CD14-positive monocyte (primary cell): ENCODE data around the gene SPATS2. TPM values are rescaled to one million over a fixed set of nuclear protein-coding genes. Genes with fewer than 3 reads are reported as not detected.

Experiments used
- DNase-seq, 3 donors: peaks; one replicate each; pipeline ENCODE4 v3.0.0-alpha.2; 2011 to 2022
- H2AFZ ChIP-seq: 2 replicates; pipeline ENCODE4 v1.6.0; 2012; ENCODE audit warnings: mild to moderate bottlenecking, low read depth, low read length, inconsistent platforms; ENCODE audit not compliant: insufficient read depth, poor library complexity, severe bottlenecking
- H3K27ac ChIP-seq, 2 donors: 1 replicate in 1 of 2; 2 replicates in 1 of 2; pipeline ENCODE4 v1.5.1; 2012 to 2013; ENCODE audit warnings: low read length in 2 of 2, control low read depth in 1 of 2, inconsistent platforms in 1 of 2, low read depth in 1 of 2, mild to moderate bottlenecking in 1 of 2
- H3K27me3 ChIP-seq, 2 donors: one replicate each; pipeline versions ENCODE4 v1.6.0 to v1.6.1; 2011 to 2013; ENCODE audit warnings: low read length in 2 of 2; ENCODE audit not compliant: control insufficient read depth in 2 of 2, insufficient read depth in 2 of 2
- H3K36me3 ChIP-seq, 2 donors: replicated peaks in 1 of 2; 1 replicate in 1 of 2; 2 replicates in 1 of 2; pipeline versions ENCODE4 v1.5.1 to v1.6.1; 2012 to 2013; ENCODE audit warnings: low read length in 2 of 2, control low read depth in 1 of 2, inconsistent platforms in 1 of 2, mild to moderate bottlenecking in 1 of 2; ENCODE audit not compliant: insufficient read depth in 2 of 2, control insufficient read depth in 1 of 2
- H3K4me1 ChIP-seq, 2 donors: 1 replicate in 1 of 2; 2 replicates in 1 of 2; pipeline versions ENCODE4 v1.5.1 to v1.6.1; 2012 to 2013; ENCODE audit warnings: low read length in 2 of 2, control low read depth in 1 of 2, inconsistent platforms in 1 of 2, mild to moderate bottlenecking in 1 of 2, moderate library complexity in 1 of 2; ENCODE audit not compliant: insufficient read depth in 2 of 2, control insufficient read depth in 1 of 2
- H3K4me2 ChIP-seq: replicated peaks from 2 replicates; pipeline ENCODE3; 2012; ENCODE audit warnings: low read length, moderate library complexity, mild to moderate bottlenecking; ENCODE audit not compliant: poor library complexity, severe bottlenecking; ENCODE audit errors: extremely low read depth
- H3K4me3 ChIP-seq, 3 experiments: fragments of 200-600 bp in 1 of 3; sonication (generic) in 1 of 3; replicated peaks in 1 of 3; 1 replicate in 2 of 3; 2 replicates in 1 of 3; pipeline ENCODE4 v1.5.1; 2011 to 2013; ENCODE audit warnings: low read length in 3 of 3, mild to moderate bottlenecking in 3 of 3, control low read depth in 2 of 3, low read depth in 2 of 3, inconsistent platforms in 1 of 3, moderate library complexity in 1 of 3
- H3K79me2 ChIP-seq: 2 replicates; pipeline ENCODE4 v1.6.0; 2012; ENCODE audit warnings: mild to moderate bottlenecking, control low read depth, inconsistent platforms, low read length, moderate library complexity; ENCODE audit not compliant: insufficient read depth
- H3K9ac ChIP-seq: 2 replicates; pipeline ENCODE4 v1.6.0; 2017; ENCODE audit warnings: low read length, mild to moderate bottlenecking; ENCODE audit not compliant: insufficient read depth, poor library complexity, severe bottlenecking
- H3K9me3 ChIP-seq, 2 donors: replicated peaks in 1 of 2; 1 replicate in 1 of 2; 2 replicates in 1 of 2; pipeline versions ENCODE4 v1.5.1 to v1.6.1; 2012 to 2013; ENCODE audit warnings: low read length in 2 of 2, control low read depth in 1 of 2; ENCODE audit not compliant: control insufficient read depth in 1 of 2, insufficient read depth in 1 of 2
- H4K20me1 ChIP-seq: 2 replicates; pipeline ENCODE4 v1.6.0; 2012; ENCODE audit warnings: mild to moderate bottlenecking, low read length, control low read depth, moderate library complexity; ENCODE audit not compliant: insufficient read depth
- H3K27ac Mint-ChIP-seq, 7 donors: one replicate each; pipeline ENCODE4 v1.8.0; 2020; ENCODE audit warnings: mild to moderate bottlenecking in 7 of 7, mixed read lengths in 7 of 7, moderate library complexity in 6 of 7, inconsistent platforms in 2 of 7
- H3K27me3 Mint-ChIP-seq, 3 donors: one replicate each; pipeline ENCODE4 v1.8.0; 2021 to 2022; ENCODE audit warnings: low read depth in 3 of 3, mild to moderate bottlenecking in 3 of 3, mixed read lengths in 3 of 3, moderate library complexity in 3 of 3, inconsistent platforms in 1 of 3
- H3K36me3 Mint-ChIP-seq, 2 donors: one replicate each; pipeline ENCODE4 v1.8.0; 2020; ENCODE audit warnings: mixed read lengths in 2 of 2, inconsistent platforms in 1 of 2, mild to moderate bottlenecking in 1 of 2
- H3K4me1 Mint-ChIP-seq: one replicate; pipeline ENCODE4 v1.8.0; 2020; ENCODE audit warnings: mild to moderate bottlenecking, mixed read lengths
- H3K4me3 Mint-ChIP-seq, 2 donors: one replicate each; pipeline ENCODE4 v1.8.0; 2020; ENCODE audit warnings: mild to moderate bottlenecking in 2 of 2, mixed read lengths in 2 of 2, moderate library complexity in 1 of 2
- H3K9me3 Mint-ChIP-seq, 7 donors: one replicate each; pipeline ENCODE4 v1.8.0; 2020 to 2022; ENCODE audit warnings: mixed read lengths in 7 of 7, mild to moderate bottlenecking in 6 of 7, moderate library complexity in 6 of 7, inconsistent platforms in 2 of 7
- CTCF ChIP-seq: fragments of 200-600 bp; IDR thresholded peaks from one replicate; pipeline ENCODE4 v1.8.0; 2022; ENCODE audit warnings: antibody characterized with exemption, mild to moderate bottlenecking
- WGBS: methylation state at CpG from one replicate; pipeline ENCODE4 v1.1.5; 2013; ENCODE audit warnings: missing lambda C conversion rate; ENCODE audit not compliant: insufficient coverage; 5-methylcytosine and 5-hydroxymethylcytosine counted together
- intact Hi-C, 2 donors: fragments of 100-400 bp; cut with micrococcal nuclease; formaldehyde crosslinking; loops; one replicate each; pipeline versions ENCODE4 v1.15.0 to v1.15.1; 2023
- polyA plus RNA-seq, 3 donors: library from polyadenylated mRNA; depleted of rRNA in 1 of 3; unstranded in 2 of 3; stranded (reverse) in 1 of 3; fragments of 300-500 nt in 2 of 3; fragments of >200 nt in 1 of 3; fragmentation: Illumina TruSeq in 2 of 3; gene quantifications; 1 replicate in 2 of 3; 2 replicates in 1 of 3; pipeline ENCODE4 v1.2.3, GENCODE V29; 2012 to 2021

SPATS2 gene
- polyA plus RNA-seq, 3 donors: 1.1 to 3.2 (median 1.8) TPM

- Mint-ChIP-seq H3K9me3 (no peaks in the 10 kb centered on the region), H3K4me1 (no peaks in the 10 kb centered on the region), H3K36me3 (peaks cover 0 to 4% of the 10 kb centered on the region in 2 donors), H3K27me3 (peaks cover 0 to 2% (median 0%) of the 10 kb centered on the region in 3 donors), H3K27ac (no peak overlapping the region), H3K4me3 (no peak overlapping the region)
- Histone ChIP-seq H3K27me3 (no peaks in the 10 kb centered on the region), H3K27ac (no peak overlapping the region), H3K4me3 (no peak overlapping the region), H3K9me3 (no peaks in the 10 kb centered on the region), H3K36me3 (no peaks in the 10 kb centered on the region), H3K79me2 (no peaks in the 10 kb centered on the region), H3K9ac (no peak overlapping the region), H3K4me2 (no peak overlapping the region), H2AFZ (no peak overlapping the region), H4K20me1 (no peaks in the 10 kb centered on the region), H3K4me1 (no peaks in the 10 kb centered on the region)
- no peak for DNase-seq
- WGBS: no CpG with 5 or more reads among the region's 1 CpG
- TF ChIP-seq CTCF: no peak
- intact Hi-C loops: no loop called here
These were observed 50.3 kb downstream of the SPATS2 start for GRCh38 chr12:49417558-49417957.

GRCh38 chr12:49420556-49420955 lies 53.3 kb downstream of the SPATS2 start:
- Mint-ChIP-seq H3K27ac (no peak overlapping the region), H3K4me3 (no peak overlapping the region), H3K9me3 (no peaks in the 10 kb centered on the region), H3K36me3 (peaks cover 0 to 2% of the 10 kb centered on the region in 2 donors), H3K4me1 (no peaks in the 10 kb centered on the region), H3K27me3 (peaks cover 0 to 2% (median 0%) of the 10 kb centered on the region in 3 donors)
- Histone ChIP-seq H3K79me2 (no peaks in the 10 kb centered on the region), H2AFZ (no peak overlapping the region), H3K4me2 (no peak overlapping the region), H3K4me3 (no peak overlapping the region), H3K27me3 (no peaks in the 10 kb centered on the region), H3K36me3 (no peaks in the 10 kb centered on the region), H3K27ac (no peak overlapping the region), H4K20me1 (no peaks in the 10 kb centered on the region), H3K9me3 (no peaks in the 10 kb centered on the region), H3K9ac (no peak overlapping the region), H3K4me1 (no peaks in the 10 kb centered on the region)
- WGBS: 100% methylated on average over 1 of the region's 4 CpGs
- intact Hi-C loops: no loop called here
- no peak for DNase-seq
- no peak for TF ChIP-seq CTCF
